Peyer's patch (tissue), 4 donors: Measurements from ENCODE around the gene TAGAP. TPM values are rescaled to one million over a fixed set of nuclear protein-coding genes. Genes with fewer than 3 reads are reported as not detected.

Experiments
- DNase-seq, 3 donors: peaks; one replicate each; pipeline ENCODE4 v3.0.0-alpha.2; 2017 to 2019
- H3K27ac ChIP-seq, 4 donors: fragments of 200-600 bp; sonication (generic); one replicate each; pipeline ENCODE4 v1.5.1; 2016 to 2019
- H3K27me3 ChIP-seq, 2 donors: fragments of 200-600 bp; sonication (generic); one replicate each; pipeline ENCODE4 v1.5.1; 2019
- H3K36me3 ChIP-seq, 3 donors: fragments of 200-600 bp; sonication (generic); one replicate each; pipeline ENCODE4 v1.5.1; 2016 to 2019
- H3K4me1 ChIP-seq, 4 donors: fragments of 200-600 bp; sonication (generic); one replicate each; pipeline ENCODE4 v1.5.1; 2016 to 2019
- H3K4me3 ChIP-seq, 4 donors: fragments of 200-600 bp; sonication (generic); 1 replicate in 3 of 4; 2 replicates in 1 of 4; pipeline ENCODE4 v1.5.1; 2016 to 2019; ENCODE audit warnings: mild to moderate bottlenecking in 1 of 4
- H3K9me3 ChIP-seq, 4 donors: fragments of 200-600 bp; sonication (generic); one replicate each; pipeline ENCODE4 v1.5.1; 2016 to 2019; ENCODE audit warnings: mild to moderate bottlenecking in 1 of 4
- POLR2A ChIP-seq, 2 donors: fragments of 450-650 bp; IDR thresholded peaks; one replicate each; pipeline ENCODE4 v1.5.1; 2017; ENCODE audit warnings: antibody characterized with exemption in 2 of 2, mild to moderate bottlenecking in 2 of 2, moderate library complexity in 2 of 2
- total RNA-seq, 4 donors: library from RNA; depleted of rRNA; stranded (reverse); fragments of >200 nt; gene quantifications; one replicate each; pipeline ENCODE4 v1.1.0, GENCODE V29; 2016
- TF ChIP-seq, protein P1 (sequence below), 6 experiments: fragments of 450-650 bp in 4 of 6; fragments of 200-600 bp in 2 of 6; sonication (generic) in 1 of 6; IDR thresholded peaks; one replicate each; pipeline ENCODE4 v1.5.1; 2017 to 2019; ENCODE audit warnings: antibody characterized with exemption in 6 of 6, mild to moderate bottlenecking in 3 of 6, moderate library complexity in 1 of 6

The TAGAP gene
- total RNA-seq, 4 donors from 2014 or later, result 3.9 to 18.2 (median 5.4) TPM

DNA sequence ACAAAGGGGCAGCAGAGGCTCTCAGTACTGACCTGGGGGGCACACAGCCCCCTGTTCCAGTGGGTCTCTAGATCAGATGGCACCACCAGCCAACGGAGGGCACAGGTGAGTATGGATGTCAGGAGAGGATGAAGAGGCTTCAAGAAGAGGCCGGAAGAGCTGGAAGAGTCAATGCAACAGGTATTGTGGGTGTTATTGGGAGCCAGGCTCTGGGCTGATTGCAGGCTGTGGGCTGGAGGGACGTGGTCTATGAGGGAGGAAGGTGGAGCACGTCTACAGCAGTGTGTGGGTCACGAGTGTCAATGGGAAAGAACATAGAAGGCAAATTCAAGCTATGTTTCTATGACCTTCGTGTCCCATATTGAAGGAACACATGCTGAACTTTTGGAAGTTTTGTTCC, 18.8 kb upstream of the TAGAP start:
- Histone ChIP-seq H3K4me1 (peaks cover 0 to 18% (median 5%) of the 10 kb centered on the region in 4 donors), H3K27me3 (no peaks in the 10 kb centered on the region), H3K9me3 (no peaks in the 10 kb centered on the region), H3K4me3 (no peak overlapping the region), H3K27ac (peak overlapping the region; percentile 76 to 88 (median 80)), H3K36me3 (no peaks in the 10 kb centered on the region)
- TF ChIP-seq, protein P1, sequence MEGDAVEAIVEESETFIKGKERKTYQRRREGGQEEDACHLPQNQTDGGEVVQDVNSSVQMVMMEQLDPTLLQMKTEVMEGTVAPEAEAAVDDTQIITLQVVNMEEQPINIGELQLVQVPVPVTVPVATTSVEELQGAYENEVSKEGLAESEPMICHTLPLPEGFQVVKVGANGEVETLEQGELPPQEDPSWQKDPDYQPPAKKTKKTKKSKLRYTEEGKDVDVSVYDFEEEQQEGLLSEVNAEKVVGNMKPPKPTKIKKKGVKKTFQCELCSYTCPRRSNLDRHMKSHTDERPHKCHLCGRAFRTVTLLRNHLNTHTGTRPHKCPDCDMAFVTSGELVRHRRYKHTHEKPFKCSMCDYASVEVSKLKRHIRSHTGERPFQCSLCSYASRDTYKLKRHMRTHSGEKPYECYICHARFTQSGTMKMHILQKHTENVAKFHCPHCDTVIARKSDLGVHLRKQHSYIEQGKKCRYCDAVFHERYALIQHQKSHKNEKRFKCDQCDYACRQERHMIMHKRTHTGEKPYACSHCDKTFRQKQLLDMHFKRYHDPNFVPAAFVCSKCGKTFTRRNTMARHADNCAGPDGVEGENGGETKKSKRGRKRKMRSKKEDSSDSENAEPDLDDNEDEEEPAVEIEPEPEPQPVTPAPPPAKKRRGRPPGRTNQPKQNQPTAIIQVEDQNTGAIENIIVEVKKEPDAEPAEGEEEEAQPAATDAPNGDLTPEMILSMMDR (IDR thresholded peaks at IDR 0.05), result no peak
- TF ChIP-seq POLR2A (IDR thresholded peaks at IDR 0.05), result no peak
- DNase-seq, result no peak

DNA sequence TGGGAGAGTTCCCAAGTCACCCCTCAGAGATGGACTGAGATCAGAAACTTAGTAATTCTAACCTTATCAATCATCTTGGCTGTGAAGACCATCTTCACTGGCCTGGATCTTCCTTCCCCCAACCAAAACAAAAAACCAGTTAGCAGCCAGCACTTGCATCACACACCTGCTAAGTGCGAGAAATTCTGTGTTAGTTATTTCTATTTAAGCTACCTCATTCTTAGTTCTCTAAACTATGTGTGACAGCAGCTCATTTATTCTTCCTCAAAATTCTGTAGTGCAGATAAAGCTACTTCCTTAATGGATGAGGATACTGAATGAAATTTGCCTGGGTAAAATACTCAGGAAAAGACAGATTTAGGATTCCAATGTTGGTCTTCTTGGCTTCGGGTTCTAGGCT, 18.2 kb upstream of the TAGAP start:
- H3K27ac ChIP-seq, result peak overlapping the region; percentile 76 to 88 (median 80)
- H3K4me1 ChIP-seq, result peaks cover 0 to 18% (median 5%) of the 10 kb centered on the region in 4 donors
- H3K27me3 ChIP-seq, result no peaks in the 10 kb centered on the region

DNA sequence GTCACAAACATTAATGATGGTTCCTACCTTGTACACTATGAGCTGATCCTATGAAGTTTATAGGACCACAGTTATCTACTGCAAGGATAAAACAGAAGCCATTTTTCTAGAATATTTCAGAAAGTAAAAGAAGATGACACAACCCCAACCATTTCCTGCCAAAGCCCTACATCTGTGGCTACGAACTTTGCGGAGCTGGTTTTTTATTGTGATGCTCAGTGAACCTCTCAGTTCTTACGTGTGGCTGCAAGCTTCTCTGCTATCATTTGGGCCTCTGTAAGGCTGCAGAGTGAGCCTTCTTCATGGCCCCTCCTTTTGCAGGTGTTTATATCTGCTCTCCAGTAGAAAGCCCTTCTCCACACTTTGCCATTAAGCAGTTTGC, 17.8 kb upstream of the TAGAP start:
- TF ChIP-seq, protein P1 (IDR thresholded peaks at IDR 0.05), result no peak
- TF ChIP-seq POLR2A (IDR thresholded peaks at IDR 0.05), result no peak
- Histone ChIP-seq H3K27ac (peak overlapping the region; percentile 76 to 88 (median 80)), H3K9me3 (no peaks in the 10 kb centered on the region), H3K27me3 (no peaks in the 10 kb centered on the region), H3K4me1 (peaks cover 0 to 18% (median 5%) of the 10 kb centered on the region in 4 donors), H3K4me3 (no peak overlapping the region), H3K36me3 (no peaks in the 10 kb centered on the region)
- DNase-seq, result peak in 2 of 3 donors; percentile 66 to 80

More for the DNA sequence above, 18.2 kb upstream of the TAGAP start:
- DNase-seq, result no peak
- Histone ChIP-seq H3K9me3 (no peaks in the 10 kb centered on the region), H3K36me3 (no peaks in the 10 kb centered on the region), H3K4me3 (no peak overlapping the region)
- TF ChIP-seq POLR2A (IDR thresholded peaks at IDR 0.05), result no peak
- TF ChIP-seq, protein P1 (IDR thresholded peaks at IDR 0.05), result no peak

DNA sequence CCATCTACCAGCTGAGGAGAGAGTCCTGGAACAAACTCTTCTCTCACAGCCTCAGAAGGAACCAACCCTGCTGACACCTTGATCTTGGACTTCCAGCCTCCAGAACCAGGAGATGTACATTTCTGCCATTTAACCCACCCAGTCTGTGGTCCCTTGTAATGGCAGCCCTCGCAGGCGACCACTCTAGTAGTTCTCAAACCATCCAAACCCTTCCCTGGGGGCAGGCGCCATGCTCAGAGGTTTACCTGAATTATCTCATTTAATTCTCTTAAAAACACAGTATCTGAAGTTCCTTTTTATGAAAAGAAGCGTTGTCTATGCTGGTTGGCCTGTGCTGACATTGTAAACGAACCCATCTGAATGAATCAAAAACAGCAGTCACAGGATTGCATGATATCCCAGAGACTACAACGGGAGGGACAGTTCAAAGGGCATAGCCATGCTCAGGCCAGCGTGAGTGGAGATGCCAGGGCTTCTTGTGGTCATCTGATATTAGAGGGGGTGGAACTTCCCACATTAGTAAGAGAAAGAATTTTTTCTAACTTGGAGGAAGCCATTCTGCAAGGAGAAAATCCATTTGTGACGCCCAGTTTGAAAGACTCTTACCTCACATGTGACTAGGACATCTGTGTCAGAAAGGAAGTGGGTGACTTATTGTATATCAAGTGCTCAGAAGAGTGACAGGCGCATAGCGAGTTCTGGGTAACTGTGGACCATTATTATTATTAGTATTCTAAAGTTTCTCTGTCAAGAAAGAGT, 17.2 kb upstream of the TAGAP start:
- TF ChIP-seq, protein P1 (IDR thresholded peaks at IDR 0.05), result no peak
- no peak for TF ChIP-seq POLR2A (IDR thresholded peaks at IDR 0.05)
- no peaks in the 10 kb centered on the region for H3K36me3 ChIP-seq
- peaks cover 0 to 18% (median 5%) of the 10 kb centered on the region in 4 donors for H3K4me1 ChIP-seq
- no peak overlapping the region for H3K4me3 ChIP-seq
- peak overlapping the region; percentile 76 to 88 (median 80) for H3K27ac ChIP-seq
- H3K9me3 ChIP-seq, result no peaks in the 10 kb centered on the region
- no peaks in the 10 kb centered on the region for H3K27me3 ChIP-seq
- DNase-seq, result peak in 1 of 3 donors; percentile 60

DNA sequence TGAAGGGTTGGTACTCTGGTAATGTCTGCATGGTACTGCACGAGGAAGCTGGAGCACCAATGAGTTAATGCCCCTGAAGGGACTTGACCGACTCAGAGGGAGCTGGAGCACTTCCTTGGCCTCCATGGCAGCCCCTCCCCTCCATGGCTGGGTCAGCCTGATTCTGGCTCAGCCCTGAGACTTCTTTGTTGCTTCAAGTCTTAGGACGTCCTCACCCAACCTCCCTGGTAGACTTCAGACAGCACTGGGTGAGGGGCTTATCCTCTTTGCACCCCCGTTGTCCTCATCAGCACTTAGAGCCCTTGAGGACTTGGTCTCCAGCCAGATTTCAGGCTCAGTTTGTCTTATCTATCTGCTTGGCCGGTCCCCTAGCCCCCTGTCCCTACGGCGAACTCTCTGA, 16.4 kb upstream of the TAGAP start:
- Histone ChIP-seq H3K27ac (peak overlapping the region; percentile 76 to 88 (median 80)), H3K4me3 (no peak overlapping the region), H3K4me1 (peaks cover 0 to 18% (median 11%) of the 10 kb centered on the region in 4 donors), H3K9me3 (no peaks in the 10 kb centered on the region), H3K36me3 (no peaks in the 10 kb centered on the region), H3K27me3 (no peaks in the 10 kb centered on the region)
- DNase-seq, result no peak
- TF ChIP-seq, protein P1 (IDR thresholded peaks at IDR 0.05), result no peak
- no peak for TF ChIP-seq POLR2A (IDR thresholded peaks at IDR 0.05)
